Mesendoderm (in vitro differentiated cells): ENCODE measurements around the gene TESPA1.
A peak's percentile ranks its signal among the peaks of the same experiment; 100 is the strongest.

Experiments
- DNase-seq: peaks from one replicate; pipeline ENCODE4 v3.0.0; 2013
- H2AK5ac ChIP-seq: 2 replicates; pipeline ENCODE4 v1.6.1; 2013; ENCODE audit warnings: low read length, inconsistent platforms
- H2BK120ac ChIP-seq: 2 replicates; pipeline ENCODE4 v1.6.1; 2013; ENCODE audit warnings: low read depth, mild to moderate bottlenecking, low read length, moderate library complexity, mixed read lengths
- H2BK15ac ChIP-seq: replicated peaks from 2 replicates; pipeline ENCODE4 v1.6.1; 2013; ENCODE audit warnings: low read depth, mild to moderate bottlenecking, moderate library complexity
- H2BK5ac ChIP-seq: 2 replicates; pipeline ENCODE4 v1.6.1; 2013; ENCODE audit warnings: low read length, inconsistent platforms
- H3K18ac ChIP-seq: 2 replicates; pipeline ENCODE4 v1.6.1; 2013; ENCODE audit warnings: mild to moderate bottlenecking, low read length, mixed read lengths
- H3K23ac ChIP-seq: one replicate; pipeline ENCODE4 v1.6.1; 2013; ENCODE audit warnings: low read length
- H3K27ac ChIP-seq: 2 replicates; pipeline ENCODE4 v1.5.1; 2013; ENCODE audit warnings: low read depth, mild to moderate bottlenecking, inconsistent platforms, low read length, moderate library complexity
- H3K27me3 ChIP-seq: 2 replicates; pipeline ENCODE4 v1.6.1; 2013; ENCODE audit warnings: low read length, control low read depth, mild to moderate bottlenecking, inconsistent platforms; ENCODE audit not compliant: insufficient read depth, poor library complexity
- H3K36me3 ChIP-seq: 2 replicates; pipeline ENCODE4 v1.6.1; 2013; ENCODE audit warnings: low read length, inconsistent platforms; ENCODE audit not compliant: control insufficient read depth, insufficient read depth
- H3K4ac ChIP-seq: one replicate; pipeline ENCODE4 v1.6.1; 2013; ENCODE audit warnings: low read depth, mild to moderate bottlenecking, low read length, moderate library complexity
- H3K4me1 ChIP-seq: 2 replicates; pipeline ENCODE4 v1.6.1; 2013; ENCODE audit warnings: low read depth, low read length, inconsistent platforms; ENCODE audit not compliant: control insufficient read depth
- H3K4me2 ChIP-seq: 2 replicates; pipeline ENCODE4 v1.6.1; 2013; ENCODE audit warnings: low read length
- H3K4me3 ChIP-seq: 2 replicates; pipeline ENCODE4 v1.5.1; 2013; ENCODE audit warnings: mild to moderate bottlenecking, low read length
- H3K56ac ChIP-seq: one replicate; pipeline ENCODE4 v1.6.1; 2013; ENCODE audit warnings: low read length
- H3K79me1 ChIP-seq: 2 replicates; pipeline ENCODE4 v1.6.1; 2013; ENCODE audit warnings: low read length, inconsistent platforms
- H3K79me2 ChIP-seq: 2 replicates; pipeline ENCODE4 v1.6.1; 2013; ENCODE audit warnings: mild to moderate bottlenecking, low read length; ENCODE audit not compliant: control insufficient read depth, insufficient read depth
- H3K9ac ChIP-seq: 2 replicates; pipeline ENCODE4 v1.6.1; 2013; ENCODE audit warnings: low read length, inconsistent platforms
- H4K5ac ChIP-seq: one replicate; pipeline ENCODE4 v1.6.1; 2013; ENCODE audit warnings: low read length
- H4K8ac ChIP-seq: one replicate; pipeline ENCODE4 v1.6.1; 2013; ENCODE audit warnings: low read depth, mild to moderate bottlenecking, control low read depth, low read length, moderate library complexity
- WGBS: extraction: QIAGEN DNeasy Blood & Tissue Kit; methylation state at CpG from one replicate; pipeline ENCODE4 v1.1.7; 2013; ENCODE audit warnings: low lambda C conversion rate, missing lambda C conversion rate; ENCODE audit not compliant: insufficient coverage; ENCODE audit errors: extremely low coverage; 5-methylcytosine and 5-hydroxymethylcytosine counted together

TESPA1 gene

DNA sequence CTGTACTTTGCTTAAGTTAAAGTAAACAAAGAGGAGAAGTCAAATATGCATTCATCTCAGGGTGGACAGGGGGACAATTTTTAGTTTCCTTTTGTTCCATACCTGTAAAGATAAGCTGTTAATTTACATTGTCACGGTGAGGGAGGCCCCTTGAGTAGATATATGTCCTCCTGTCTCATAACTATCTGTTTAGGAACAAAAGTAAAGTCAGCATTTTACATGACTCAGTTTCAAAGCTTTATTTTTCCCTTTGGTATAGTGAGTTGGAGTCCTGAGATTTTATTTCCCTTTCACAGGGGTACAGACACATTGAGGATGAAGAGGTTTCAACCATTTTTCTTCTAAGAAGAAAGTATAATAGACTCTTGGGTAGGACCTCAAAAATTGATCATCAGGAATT lies 50.1 kb downstream of the TESPA1 start:
- no peaks in the 10 kb centered on the region for H3K79me2 ChIP-seq
- H3K27ac ChIP-seq, result no peak overlapping the region
- WGBS, result no CpG with 5 or more reads among the region's 1 CpG
- H4K8ac ChIP-seq, result no peak overlapping the region
- no peak overlapping the region for H2AK5ac ChIP-seq
- H2BK120ac ChIP-seq, result no peak overlapping the region
- no peak overlapping the region for H3K9ac ChIP-seq
- no peak overlapping the region for H3K4me3 ChIP-seq
- H3K56ac ChIP-seq, result no peak overlapping the region
- no peak overlapping the region for H3K23ac ChIP-seq
- no peaks in the 10 kb centered on the region for H3K27me3 ChIP-seq
- H3K4me2 ChIP-seq, result no peak overlapping the region
- no peak for DNase-seq
- peaks cover 2% of the 10 kb centered on the region for H3K4me1 ChIP-seq
- no peak overlapping the region for H3K4ac ChIP-seq
- H2BK5ac ChIP-seq, result no peak overlapping the region
- H3K18ac ChIP-seq, result no peak overlapping the region
- H2BK15ac ChIP-seq, result peak overlapping the region; percentile 19
- H3K36me3 ChIP-seq, result no peaks in the 10 kb centered on the region
- no peak overlapping the region for H4K5ac ChIP-seq
- no peaks in the 10 kb centered on the region for H3K79me1 ChIP-seq

GRCh38 chr12:54933376-54933775 lies 51.2 kb downstream of the TESPA1 start:
- peak overlapping the region; percentile 4 for H3K4ac ChIP-seq
- WGBS, result no CpG with 5 or more reads among the region's 1 CpG
- H3K79me1 ChIP-seq, result no peaks in the 10 kb centered on the region
- no peak overlapping the region for H2AK5ac ChIP-seq
- no peak overlapping the region for H3K27ac ChIP-seq
- no peaks in the 10 kb centered on the region for H3K27me3 ChIP-seq
- H3K9ac ChIP-seq, result no peak overlapping the region
- H3K36me3 ChIP-seq, result no peaks in the 10 kb centered on the region
- peak overlapping the region; percentile 51 for H3K18ac ChIP-seq
- H3K79me2 ChIP-seq, result no peaks in the 10 kb centered on the region
- peaks cover 2% of the 10 kb centered on the region for H3K4me1 ChIP-seq
- DNase-seq, result peak; percentile 69
- no peak overlapping the region for H3K4me3 ChIP-seq
- H2BK15ac ChIP-seq, result no peak overlapping the region
- H4K5ac ChIP-seq, result no peak overlapping the region
- H3K4me2 ChIP-seq, result no peak overlapping the region
- H2BK120ac ChIP-seq, result no peak overlapping the region
- H2BK5ac ChIP-seq, result no peak overlapping the region
- H3K56ac ChIP-seq, result no peak overlapping the region
- H4K8ac ChIP-seq, result no peak overlapping the region
- no peak overlapping the region for H3K23ac ChIP-seq

DNA sequence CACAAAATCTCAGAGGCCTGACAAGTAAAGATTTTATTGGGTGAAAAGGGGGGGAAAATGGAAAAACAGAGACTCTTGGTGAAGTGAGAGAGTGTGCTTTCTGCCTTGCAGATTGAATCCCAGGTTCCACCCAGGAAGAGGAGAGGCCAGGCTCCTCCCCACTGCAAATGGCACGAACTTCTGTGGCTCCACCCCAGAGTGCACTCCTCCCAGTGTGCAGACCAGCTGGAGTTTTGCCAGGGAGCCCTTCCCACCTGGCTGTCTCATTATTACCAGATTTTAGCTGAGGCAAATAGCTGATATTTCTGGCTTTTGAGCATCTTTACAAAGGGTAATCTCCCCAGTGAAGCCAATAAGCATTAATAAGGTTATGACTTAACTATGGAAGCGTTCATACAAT lies 51.9 kb downstream of the TESPA1 start:
- Histone ChIP-seq H3K4me3 (no peak overlapping the region), H3K56ac (no peak overlapping the region), H3K79me1 (no peaks in the 10 kb centered on the region), H2AK5ac (no peak overlapping the region), H3K36me3 (no peaks in the 10 kb centered on the region), H3K4me1 (peaks cover 2% of the 10 kb centered on the region), H3K23ac (no peak overlapping the region), H2BK120ac (no peak overlapping the region), H2BK5ac (no peak overlapping the region), H4K8ac (no peak overlapping the region), H3K79me2 (no peaks in the 10 kb centered on the region), H4K5ac (no peak overlapping the region), H3K9ac (no peak overlapping the region), H3K4me2 (no peak overlapping the region), H2BK15ac (no peak overlapping the region), H3K4ac (no peak overlapping the region), H3K27ac (no peak overlapping the region), H3K18ac (peak overlapping the region; percentile 14), H3K27me3 (no peaks in the 10 kb centered on the region)
- no CpG with 5 or more reads among the region's 2 CpGs for WGBS
- DNase-seq, result no peak

DNA sequence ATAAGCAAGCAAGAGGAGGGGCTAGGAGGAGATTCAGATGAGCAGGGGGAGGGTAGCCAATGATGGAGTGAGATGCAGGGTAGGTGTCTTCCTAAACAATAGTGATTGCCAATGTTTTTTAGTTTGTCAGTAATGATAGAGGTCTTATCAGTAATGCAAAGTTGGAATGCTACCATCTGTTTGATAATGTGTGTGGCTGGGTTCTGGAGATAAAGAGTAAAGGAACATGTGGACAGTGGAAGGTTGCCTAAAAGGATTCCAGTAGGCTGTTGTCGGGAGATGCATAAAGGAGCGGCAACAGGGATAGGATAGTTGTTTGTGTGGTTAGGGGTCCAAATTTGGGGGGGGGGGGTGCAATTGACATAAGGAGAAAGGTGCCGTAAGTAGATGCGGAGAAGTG lies 52.5 kb downstream of the TESPA1 start:
- H3K79me1 ChIP-seq, result no peaks in the 10 kb centered on the region
- no peaks in the 10 kb centered on the region for H3K36me3 ChIP-seq
- no peak for DNase-seq

GRCh38 chr12:54929998-54930397 lies 54.6 kb downstream of the TESPA1 start:
- WGBS, result no CpG with 5 or more reads among the region's 3 CpGs
- no peak overlapping the region for H3K4ac ChIP-seq
- no peaks in the 10 kb centered on the region for H3K36me3 ChIP-seq

More for the DNA sequence above, 52.5 kb downstream of the TESPA1 start:
- H3K4ac ChIP-seq, result no peak overlapping the region
- no peak overlapping the region for H3K4me3 ChIP-seq
- no peak overlapping the region for H3K18ac ChIP-seq
- H4K5ac ChIP-seq, result no peak overlapping the region
- H2BK120ac ChIP-seq, result no peak overlapping the region
- H3K79me2 ChIP-seq, result no peaks in the 10 kb centered on the region
- H2AK5ac ChIP-seq, result no peak overlapping the region
- peaks cover 2% of the 10 kb centered on the region for H3K4me1 ChIP-seq
- no peak overlapping the region for H3K23ac ChIP-seq
- H3K4me2 ChIP-seq, result no peak overlapping the region
- H3K27ac ChIP-seq, result no peak overlapping the region
- no CpG with 5 or more reads among the region's 4 CpGs for WGBS
- H3K27me3 ChIP-seq, result no peaks in the 10 kb centered on the region
- H3K9ac ChIP-seq, result no peak overlapping the region
- H4K8ac ChIP-seq, result no peak overlapping the region
- H3K56ac ChIP-seq, result no peak overlapping the region
- H2BK5ac ChIP-seq, result no peak overlapping the region
- no peak overlapping the region for H2BK15ac ChIP-seq

GRCh38 chr12:54926246-54926645 lies 58.3 kb downstream of the TESPA1 start:
- no peak overlapping the region for H3K18ac ChIP-seq
- peak; percentile 31 for DNase-seq
- no peak overlapping the region for H4K5ac ChIP-seq
- H3K27ac ChIP-seq, result no peak overlapping the region
- H2BK5ac ChIP-seq, result no peak overlapping the region
- no peak overlapping the region for H3K4ac ChIP-seq
- H3K4me3 ChIP-seq, result no peak overlapping the region
- no peak overlapping the region for H3K4me2 ChIP-seq
- H3K23ac ChIP-seq, result no peak overlapping the region
- H3K27me3 ChIP-seq, result no peaks in the 10 kb centered on the region
- no peak overlapping the region for H3K9ac ChIP-seq
- no peak overlapping the region for H2BK120ac ChIP-seq
- H3K36me3 ChIP-seq, result no peaks in the 10 kb centered on the region
- no peaks in the 10 kb centered on the region for H3K79me2 ChIP-seq
- no peaks in the 10 kb centered on the region for H3K79me1 ChIP-seq
- no CpG with 5 or more reads among the region's 1 CpG for WGBS
- no peak overlapping the region for H3K56ac ChIP-seq
- H3K4me1 ChIP-seq, result no peaks in the 10 kb centered on the region
- H2AK5ac ChIP-seq, result no peak overlapping the region
- no peak overlapping the region for H4K8ac ChIP-seq
- no peak overlapping the region for H2BK15ac ChIP-seq

More at GRCh38 chr12:54929998-54930397, 54.6 kb downstream of the TESPA1 start:
- Histone ChIP-seq H3K79me2 (no peaks in the 10 kb centered on the region), H4K5ac (no peak overlapping the region), H3K79me1 (no peaks in the 10 kb centered on the region), H3K56ac (no peak overlapping the region), H3K9ac (no peak overlapping the region), H3K27ac (no peak overlapping the region), H2BK5ac (no peak overlapping the region), H3K4me2 (no peak overlapping the region), H3K4me1 (peaks cover 2% of the 10 kb centered on the region), H2BK120ac (no peak overlapping the region), H3K18ac (no peak overlapping the region), H4K8ac (no peak overlapping the region), H2BK15ac (no peak overlapping the region), H3K4me3 (no peak overlapping the region), H3K23ac (no peak overlapping the region), H3K27me3 (no peaks in the 10 kb centered on the region), H2AK5ac (no peak overlapping the region)
- no peak for DNase-seq
